ENCODE data around the gene OXLD1. TPM values are rescaled to one million over a fixed set of nuclear protein-coding genes. Genes with fewer than 3 reads are reported as not detected.

Gene OXLD1
- polyA plus RNA-seq, 1 donor (not counting 4 experiments of a cell fraction or from before 2014, with no cell fraction given): 16.3 TPM

- H3K4me2 ChIP-seq (ENCODE audit: control insufficient read depth, extremely low read depth, insufficient read depth, low read depth, low read length): peak overlapping the region; percentile 93
- no peaks in the 10 kb centered on the region for H3K9me3 ChIP-seq (ENCODE audit: control insufficient read depth, low read depth, low read length)
- no peaks in the 10 kb centered on the region for H3K27me3 ChIP-seq (ENCODE audit: control insufficient read depth, extremely low read depth, insufficient read depth, low read length)
- FAIRE-seq (peak; percentile 78), DNase-seq (ENCODE audit: low read depth, low spot score) (peak; percentile 54)
- peak overlapping the region; percentile 93 for H3K27ac ChIP-seq (ENCODE audit: control insufficient read depth, insufficient read depth, low read length)
- dilution Hi-C loops (cut with MboI; ENCODE audit: extremely low pct_ligation_motif_present, low sequenced_read_pairs): no loop called here
- no peaks in the 10 kb centered on the region for H3K9me1 ChIP-seq (ENCODE audit: control insufficient read depth, extremely low read depth, insufficient read depth, low read length)
- peaks cover 22% of the 10 kb centered on the region for H4K20me1 ChIP-seq (ENCODE audit: control insufficient read depth, extremely low read depth, insufficient read depth, low read length)
- H3K4me3 ChIP-seq (ENCODE audit: control insufficient read depth in 2 of 3, extremely low read depth in 1 of 3, insufficient read depth in 2 of 3, low read depth in 1 of 3, low read length in 3 of 3): peak overlapping the region; percentile 77 to 99 (median 89)
- peak overlapping the region; percentile 83 for H3K9ac ChIP-seq (ENCODE audit: control insufficient read depth, extremely low read depth, insufficient read depth, low read length)
- H2AFZ ChIP-seq (ENCODE audit: control insufficient read depth, low read length): no peak overlapping the region
- H3K36me3 ChIP-seq (ENCODE audit: control insufficient read depth in 2 of 2, extremely low read depth in 1 of 2, insufficient read depth in 2 of 2, low read length in 2 of 2): peaks cover 44 to 46% of the 10 kb centered on the region in 2 experiments
- TF ChIP-seq EZH2 (IDR thresholded peaks at IDR 0.05; ENCODE audit: low read length): no peak
- TF ChIP-seq, protein P1, sequence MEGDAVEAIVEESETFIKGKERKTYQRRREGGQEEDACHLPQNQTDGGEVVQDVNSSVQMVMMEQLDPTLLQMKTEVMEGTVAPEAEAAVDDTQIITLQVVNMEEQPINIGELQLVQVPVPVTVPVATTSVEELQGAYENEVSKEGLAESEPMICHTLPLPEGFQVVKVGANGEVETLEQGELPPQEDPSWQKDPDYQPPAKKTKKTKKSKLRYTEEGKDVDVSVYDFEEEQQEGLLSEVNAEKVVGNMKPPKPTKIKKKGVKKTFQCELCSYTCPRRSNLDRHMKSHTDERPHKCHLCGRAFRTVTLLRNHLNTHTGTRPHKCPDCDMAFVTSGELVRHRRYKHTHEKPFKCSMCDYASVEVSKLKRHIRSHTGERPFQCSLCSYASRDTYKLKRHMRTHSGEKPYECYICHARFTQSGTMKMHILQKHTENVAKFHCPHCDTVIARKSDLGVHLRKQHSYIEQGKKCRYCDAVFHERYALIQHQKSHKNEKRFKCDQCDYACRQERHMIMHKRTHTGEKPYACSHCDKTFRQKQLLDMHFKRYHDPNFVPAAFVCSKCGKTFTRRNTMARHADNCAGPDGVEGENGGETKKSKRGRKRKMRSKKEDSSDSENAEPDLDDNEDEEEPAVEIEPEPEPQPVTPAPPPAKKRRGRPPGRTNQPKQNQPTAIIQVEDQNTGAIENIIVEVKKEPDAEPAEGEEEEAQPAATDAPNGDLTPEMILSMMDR (optimal IDR thresholded peaks at IDR 0.05 in 1 of 3, IDR thresholded peaks at IDR 0.05 in 1 of 3, conservative IDR thresholded peaks at IDR 0.05 in 1 of 3; ENCODE audit: extremely low read depth in 1 of 3, insufficient read depth in 2 of 3, low read length in 3 of 3): no peak
- peaks cover 77% of the 10 kb centered on the region for H3K79me2 ChIP-seq (ENCODE audit: control insufficient read depth, insufficient read depth, low read length)
- H3K4me1 ChIP-seq (ENCODE audit: control insufficient read depth, extremely low read depth, insufficient read depth, low read length): peaks cover 32% of the 10 kb centered on the region
These were observed 18.7 kb upstream of the OXLD1 start for GRCh38 chr17:81685108-81685507.

DNA sequence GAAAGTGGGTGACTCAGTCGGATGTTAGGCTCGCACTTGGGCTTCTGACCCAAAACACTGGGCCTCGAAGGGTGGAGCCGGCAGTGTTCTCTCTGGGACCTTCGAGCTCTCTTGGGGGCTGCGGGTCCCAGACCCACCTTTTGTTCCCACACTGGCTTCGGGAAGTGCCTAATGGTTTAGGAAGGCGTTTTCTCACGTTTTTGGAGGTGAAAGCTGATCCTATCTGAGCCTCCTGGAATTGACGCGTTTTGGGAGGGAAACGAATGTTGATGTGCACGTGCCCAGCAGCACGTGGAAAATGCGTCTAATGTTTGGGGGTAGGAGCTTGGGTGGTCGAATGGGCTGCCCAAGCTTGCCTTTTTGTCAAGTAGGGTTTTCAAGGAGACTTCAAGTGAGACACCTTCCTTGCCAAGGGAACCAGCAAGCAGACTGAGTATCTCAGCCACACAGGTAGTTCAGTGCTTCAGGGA, 18.1 kb upstream of the OXLD1 start:
- TF ChIP-seq EZH2 (IDR thresholded peaks at IDR 0.05; ENCODE audit: low read length): no peak
- TF ChIP-seq, protein P1 (optimal IDR thresholded peaks at IDR 0.05 in 1 of 3, IDR thresholded peaks at IDR 0.05 in 1 of 3, conservative IDR thresholded peaks at IDR 0.05 in 1 of 3; ENCODE audit: extremely low read depth in 1 of 3, insufficient read depth in 2 of 3, low read length in 3 of 3): no peak
- Histone ChIP-seq H3K9ac (ENCODE audit: control insufficient read depth, extremely low read depth, insufficient read depth, low read length) (peak overlapping the region; percentile 83), H3K9me3 (ENCODE audit: control insufficient read depth, low read depth, low read length) (no peaks in the 10 kb centered on the region), H3K4me3 (ENCODE audit: control insufficient read depth in 2 of 3, extremely low read depth in 1 of 3, insufficient read depth in 2 of 3, low read depth in 1 of 3, low read length in 3 of 3) (peak overlapping the region; percentile 77 to 99 (median 89)), H3K9me1 (ENCODE audit: control insufficient read depth, extremely low read depth, insufficient read depth, low read length) (no peaks in the 10 kb centered on the region), H3K27ac (ENCODE audit: control insufficient read depth, insufficient read depth, low read length) (peak overlapping the region; percentile 93), H4K20me1 (ENCODE audit: control insufficient read depth, extremely low read depth, insufficient read depth, low read length) (peaks cover 22% of the 10 kb centered on the region), H2AFZ (ENCODE audit: control insufficient read depth, low read length) (no peak overlapping the region), H3K27me3 (ENCODE audit: control insufficient read depth, extremely low read depth, insufficient read depth, low read length) (no peaks in the 10 kb centered on the region), H3K36me3 (ENCODE audit: control insufficient read depth in 2 of 2, extremely low read depth in 1 of 2, insufficient read depth in 2 of 2, low read length in 2 of 2) (peaks cover 40% of the 10 kb centered on the region in 2 experiments), H3K4me2 (ENCODE audit: control insufficient read depth, extremely low read depth, insufficient read depth, low read depth, low read length) (peak overlapping the region; percentile 93), H3K79me2 (ENCODE audit: control insufficient read depth, insufficient read depth, low read length) (peaks cover 71% of the 10 kb centered on the region), H3K4me1 (ENCODE audit: control insufficient read depth, extremely low read depth, insufficient read depth, low read length) (peaks cover 32% of the 10 kb centered on the region)
- DNase-seq (ENCODE audit: low read depth, low spot score): no peak
- dilution Hi-C loops (cut with MboI; ENCODE audit: extremely low pct_ligation_motif_present, low sequenced_read_pairs): no loop called here
- FAIRE-seq: peak; percentile 60

All from keratinocyte (primary cell).